ENCODE results near the gene XIRP1.

GRCh38 chr3:39144748-39145380 is 47.5 kb downstream of the XIRP1 start:
- TF ChIP-seq CTCF (IDR thresholded peaks at IDR 0.05) (no peak), POLR2A (IDR thresholded peaks at IDR 0.05) (no peak), POLR2AphosphoS5 (IDR thresholded peaks at IDR 0.05; ENCODE audit: insufficient read depth in 1 of 2, low read depth in 1 of 2) (no peak)
